ENCODE data around the gene RRM2.

The RRM2 gene

DNA sequence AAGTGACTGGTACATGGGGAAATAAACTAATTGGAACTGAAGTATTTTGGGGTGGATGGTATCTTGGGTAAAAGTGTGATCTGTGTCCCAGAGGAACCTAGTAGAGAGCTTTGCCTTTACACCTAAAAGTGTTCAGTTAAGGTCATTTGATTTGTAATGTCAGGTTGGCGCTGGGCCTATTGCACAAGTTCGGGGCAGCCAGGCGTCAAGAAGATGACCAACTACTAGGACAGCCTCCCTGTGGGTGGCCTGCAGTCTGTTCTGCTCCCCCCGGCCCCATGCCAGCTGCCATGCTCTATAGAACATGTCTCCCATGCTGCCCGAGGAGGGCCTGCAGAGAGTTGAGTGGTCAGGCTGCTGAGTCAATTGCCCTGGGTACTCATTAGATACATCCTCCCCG, 10.1 kb downstream of the RRM2 start:
- Histone ChIP-seq H3K4me1 (ENCODE audit: control insufficient read depth, insufficient read depth, low read length) (peaks cover 8% of the 10 kb centered on the region; the same call in 1 of the 2 replicates), H3K4me3 (ENCODE audit: low read depth, low read length) (no peak overlapping the region), H3K27ac (ENCODE audit: extremely low read depth, low read depth, low read length) (no peak overlapping the region), H3K9me3 (ENCODE audit: control insufficient read depth, insufficient read depth, low read depth, low read length) (no peaks in the 10 kb centered on the region), H3K36me3 (ENCODE audit: control insufficient read depth in 2 of 2, insufficient read depth in 1 of 2, low read length in 2 of 2) (peaks cover 18 to 61% of the 10 kb centered on the region in 2 experiments)
- ChIA-PET POLR2A (no interaction called here), CTCF (interaction anchor here (0.6 to 4.9 kb wide), 2 partner anchors 59 to 276 kb away, joined by 3 to 24 read pairs; no protein-coding TSS in a partner anchor)
- TF ChIP-seq BCL11A (tag by site-specific recombination; IDR thresholded peaks at IDR 0.05; ENCODE audit: low read depth) (no peak), ZNF341 (tag by site-specific recombination; IDR thresholded peaks at IDR 0.05; ENCODE audit: low read depth) (no peak), ZNF549 (tag by site-specific recombination; IDR thresholded peaks at IDR 0.05) (no peak), ZNF146 (tag by site-specific recombination; IDR thresholded peaks at IDR 0.05) (no peak), SP7 (tag by site-specific recombination; IDR thresholded peaks at IDR 0.05) (no peak), ZNF311 (tag by site-specific recombination; IDR thresholded peaks at IDR 0.05; ENCODE audit: borderline replicate concordance) (no peak), ZIC2 (tag by site-specific recombination; IDR thresholded peaks at IDR 0.05) (no peak; the same call in 1 of the 2 replicates), ZNF521 (tag by site-specific recombination; IDR thresholded peaks at IDR 0.05) (no peak), ZNF610 (tag by site-specific recombination; IDR thresholded peaks at IDR 0.05; ENCODE audit: borderline replicate concordance) (no peak), ZNF248 (tag by site-specific recombination; IDR thresholded peaks at IDR 0.05) (no peak)
- TF ChIP-seq, protein P1, sequence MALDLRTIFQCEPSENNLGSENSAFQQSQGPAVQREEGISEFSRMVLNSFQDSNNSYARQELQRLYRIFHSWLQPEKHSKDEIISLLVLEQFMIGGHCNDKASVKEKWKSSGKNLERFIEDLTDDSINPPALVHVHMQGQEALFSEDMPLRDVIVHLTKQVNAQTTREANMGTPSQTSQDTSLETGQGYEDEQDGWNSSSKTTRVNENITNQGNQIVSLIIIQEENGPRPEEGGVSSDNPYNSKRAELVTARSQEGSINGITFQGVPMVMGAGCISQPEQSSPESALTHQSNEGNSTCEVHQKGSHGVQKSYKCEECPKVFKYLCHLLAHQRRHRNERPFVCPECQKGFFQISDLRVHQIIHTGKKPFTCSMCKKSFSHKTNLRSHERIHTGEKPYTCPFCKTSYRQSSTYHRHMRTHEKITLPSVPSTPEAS (tag by site-specific recombination; IDR thresholded peaks at IDR 0.05), result no peak

DNA sequence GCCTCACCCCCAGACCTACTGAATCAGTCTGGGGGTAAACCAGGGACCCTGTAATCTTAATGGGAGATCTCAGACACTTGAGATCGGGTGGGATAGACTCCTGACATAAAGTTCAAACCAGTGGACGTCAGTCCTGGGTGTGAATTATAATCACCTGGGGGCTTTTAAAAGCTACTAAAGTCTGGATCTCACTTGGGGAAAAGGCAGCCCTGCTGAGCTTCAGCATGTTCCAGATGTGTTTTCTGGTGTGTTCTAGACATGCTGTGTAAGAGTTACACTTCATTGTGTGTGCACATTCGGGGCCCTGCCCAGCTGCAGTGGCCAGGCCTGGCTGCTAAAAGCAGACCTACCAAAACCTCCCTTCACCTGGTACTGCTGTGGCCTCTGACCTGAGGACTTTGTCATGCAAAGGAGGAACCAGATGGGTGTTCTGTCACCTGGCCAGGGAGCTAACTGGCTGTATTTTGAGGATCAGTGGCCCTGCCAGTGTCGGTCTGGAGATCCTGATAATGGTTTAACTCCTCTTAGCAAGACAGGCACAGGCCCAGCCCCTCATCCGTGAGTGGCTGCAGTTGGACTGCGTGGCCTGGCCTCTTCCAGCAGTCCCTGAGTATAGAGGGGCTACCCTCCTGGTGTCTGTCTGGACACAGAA, 10.6 kb downstream of the RRM2 start:
- TF ChIP-seq ZNF175 (tag by site-specific recombination; IDR thresholded peaks at IDR 0.05), result no peak
- TF ChIP-seq ZFP69B (tag by site-specific recombination; IDR thresholded peaks at IDR 0.05), result no peak
- no peak for TF ChIP-seq KLF10 (tag by site-specific recombination; IDR thresholded peaks at IDR 0.05)
- TF ChIP-seq, protein P2, sequence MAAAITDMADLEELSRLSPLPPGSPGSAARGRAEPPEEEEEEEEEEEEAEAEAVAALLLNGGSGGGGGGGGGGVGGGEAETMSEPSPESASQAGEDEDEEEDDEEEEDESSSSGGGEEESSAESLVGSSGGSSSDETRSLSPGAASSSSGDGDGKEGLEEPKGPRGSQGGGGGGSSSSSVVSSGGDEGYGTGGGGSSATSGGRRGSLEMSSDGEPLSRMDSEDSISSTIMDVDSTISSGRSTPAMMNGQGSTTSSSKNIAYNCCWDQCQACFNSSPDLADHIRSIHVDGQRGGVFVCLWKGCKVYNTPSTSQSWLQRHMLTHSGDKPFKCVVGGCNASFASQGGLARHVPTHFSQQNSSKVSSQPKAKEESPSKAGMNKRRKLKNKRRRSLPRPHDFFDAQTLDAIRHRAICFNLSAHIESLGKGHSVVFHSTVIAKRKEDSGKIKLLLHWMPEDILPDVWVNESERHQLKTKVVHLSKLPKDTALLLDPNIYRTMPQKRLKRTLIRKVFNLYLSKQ (tag by site-specific recombination; IDR thresholded peaks at IDR 0.05; ENCODE audit: borderline replicate concordance), result no peak
- no peak for TF ChIP-seq ZNF701 (tag by site-specific recombination; IDR thresholded peaks at IDR 0.05)
- no peak for TF ChIP-seq KLF7 (tag by site-specific recombination; IDR thresholded peaks at IDR 0.05; ENCODE audit: borderline replicate concordance)
- TF ChIP-seq ZNF10 (tag by site-specific recombination; IDR thresholded peaks at IDR 0.05), result no peak
- TF ChIP-seq ZNF211 (tag by site-specific recombination; IDR thresholded peaks at IDR 0.05; ENCODE audit: low read depth), result no peak
- no peak for TF ChIP-seq ZBTB17 (tag by site-specific recombination; IDR thresholded peaks at IDR 0.05)
- TF ChIP-seq, protein P3, sequence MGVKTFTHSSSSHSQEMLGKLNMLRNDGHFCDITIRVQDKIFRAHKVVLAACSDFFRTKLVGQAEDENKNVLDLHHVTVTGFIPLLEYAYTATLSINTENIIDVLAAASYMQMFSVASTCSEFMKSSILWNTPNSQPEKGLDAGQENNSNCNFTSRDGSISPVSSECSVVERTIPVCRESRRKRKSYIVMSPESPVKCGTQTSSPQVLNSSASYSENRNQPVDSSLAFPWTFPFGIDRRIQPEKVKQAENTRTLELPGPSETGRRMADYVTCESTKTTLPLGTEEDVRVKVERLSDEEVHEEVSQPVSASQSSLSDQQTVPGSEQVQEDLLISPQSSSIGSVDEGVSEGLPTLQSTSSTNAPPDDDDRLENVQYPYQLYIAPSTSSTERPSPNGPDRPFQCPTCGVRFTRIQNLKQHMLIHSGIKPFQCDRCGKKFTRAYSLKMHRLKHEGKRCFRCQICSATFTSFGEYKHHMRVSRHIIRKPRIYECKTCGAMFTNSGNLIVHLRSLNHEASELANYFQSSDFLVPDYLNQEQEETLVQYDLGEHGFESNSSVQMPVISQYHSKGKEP (tag by site-specific recombination; IDR thresholded peaks at IDR 0.05), result no peak
- TF ChIP-seq ZNF302 (tag by site-specific recombination; IDR thresholded peaks at IDR 0.05; ENCODE audit: low read depth), result no peak
- no peak for TF ChIP-seq ZNF670 (tag by site-specific recombination; IDR thresholded peaks at IDR 0.05; ENCODE audit: low read depth)
- TF ChIP-seq, protein P4, sequence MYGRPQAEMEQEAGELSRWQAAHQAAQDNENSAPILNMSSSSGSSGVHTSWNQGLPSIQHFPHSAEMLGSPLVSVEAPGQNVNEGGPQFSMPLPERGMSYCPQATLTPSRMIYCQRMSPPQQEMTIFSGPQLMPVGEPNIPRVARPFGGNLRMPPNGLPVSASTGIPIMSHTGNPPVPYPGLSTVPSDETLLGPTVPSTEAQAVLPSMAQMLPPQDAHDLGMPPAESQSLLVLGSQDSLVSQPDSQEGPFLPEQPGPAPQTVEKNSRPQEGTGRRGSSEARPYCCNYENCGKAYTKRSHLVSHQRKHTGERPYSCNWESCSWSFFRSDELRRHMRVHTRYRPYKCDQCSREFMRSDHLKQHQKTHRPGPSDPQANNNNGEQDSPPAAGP (tag by site-specific recombination; IDR thresholded peaks at IDR 0.05), result no peak
- no peak for TF ChIP-seq ZSCAN16 (tag by site-specific recombination; IDR thresholded peaks at IDR 0.05)
- TF ChIP-seq, protein P5, sequence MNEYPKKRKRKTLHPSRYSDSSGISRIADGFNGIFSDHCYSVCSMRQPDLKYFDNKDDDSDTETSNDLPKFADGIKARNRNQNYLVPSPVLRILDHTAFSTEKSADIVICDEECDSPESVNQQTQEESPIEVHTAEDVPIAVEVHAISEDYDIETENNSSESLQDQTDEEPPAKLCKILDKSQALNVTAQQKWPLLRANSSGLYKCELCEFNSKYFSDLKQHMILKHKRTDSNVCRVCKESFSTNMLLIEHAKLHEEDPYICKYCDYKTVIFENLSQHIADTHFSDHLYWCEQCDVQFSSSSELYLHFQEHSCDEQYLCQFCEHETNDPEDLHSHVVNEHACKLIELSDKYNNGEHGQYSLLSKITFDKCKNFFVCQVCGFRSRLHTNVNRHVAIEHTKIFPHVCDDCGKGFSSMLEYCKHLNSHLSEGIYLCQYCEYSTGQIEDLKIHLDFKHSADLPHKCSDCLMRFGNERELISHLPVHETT (tag by site-specific recombination; IDR thresholded peaks at IDR 0.05), result no peak
- no peak for TF ChIP-seq ZNF24 (tag by site-specific recombination; IDR thresholded peaks at IDR 0.05)
- TF ChIP-seq IKZF3 (tag by site-specific recombination; IDR thresholded peaks at IDR 0.05), result no peak
- TF ChIP-seq ZNF560 (tag by site-specific recombination; IDR thresholded peaks at IDR 0.05; ENCODE audit: borderline replicate concordance), result no peak
- TF ChIP-seq HOXC10 (CRISPR knock-in tag; IDR thresholded peaks at IDR 0.05), result no peak
- H3K9me3 ChIP-seq (ENCODE audit: control insufficient read depth, insufficient read depth, low read depth, low read length), result no peaks in the 10 kb centered on the region
- H3K4me1 ChIP-seq (ENCODE audit: control insufficient read depth, insufficient read depth, low read length), result peaks cover 8% of the 10 kb centered on the region; the same call in 1 of the 2 replicates
- POLR2A ChIA-PET, result interaction anchor here (0.7 to 0.8 kb wide), 2 partner anchors 302 to 527 kb away, joined by 3 read pairs; no protein-coding TSS in a partner anchor
- H3K36me3 ChIP-seq (ENCODE audit: control insufficient read depth in 2 of 2, insufficient read depth in 1 of 2, low read length in 2 of 2), result peaks cover 13 to 56% of the 10 kb centered on the region in 2 experiments
- H3K4me3 ChIP-seq (ENCODE audit: low read depth, low read length), result no peak overlapping the region
- no peak overlapping the region for H3K27ac ChIP-seq (ENCODE audit: extremely low read depth, low read depth, low read length)
- CTCF ChIA-PET, result interaction anchor here (0.6 to 4.9 kb wide), 4 partner anchors 9 to 276 kb away, joined by 3 to 24 read pairs (median 4); no protein-coding TSS in a partner anchor

All from HEK293 (cell line).